H9 (cell line): ENCODE data around the gene CFAP46. TPM values are rescaled to one million over a fixed set of nuclear protein-coding genes. Genes with fewer than 3 reads are reported as not detected.

Source experiments
- DNase-seq: peaks from one replicate; pipeline ENCODE4 v3.0.0-alpha.2; 2017
- H2AFZ ChIP-seq: one replicate; pipeline ENCODE4 v1.6.1; 2013; ENCODE audit warnings: mild to moderate bottlenecking, low read length, control low read depth, moderate library complexity
- H2AK5ac ChIP-seq: 2 replicates; pipeline ENCODE4 v1.6.1; 2013; ENCODE audit warnings: low read length, control low read depth, mixed read lengths; ENCODE audit not compliant: insufficient read length
- H2BK120ac ChIP-seq: one replicate; pipeline ENCODE4 v1.6.1; 2013; ENCODE audit warnings: low read depth, mild to moderate bottlenecking, low read length, control low read depth, inconsistent platforms; ENCODE audit not compliant: poor library complexity, severe bottlenecking
- H2BK12ac ChIP-seq: 2 replicates; pipeline ENCODE4 v1.6.1; 2013; ENCODE audit warnings: low read length, control low read depth, mixed read lengths, low read depth; ENCODE audit not compliant: insufficient read length
- H2BK15ac ChIP-seq: 2 replicates; pipeline ENCODE4 v1.6.1; 2013; ENCODE audit warnings: low read depth, low read length, control low read depth
- H2BK20ac ChIP-seq: one replicate; pipeline ENCODE4 v1.6.1; 2013; ENCODE audit warnings: low read depth, mild to moderate bottlenecking, low read length, control low read depth, inconsistent platforms; ENCODE audit not compliant: poor library complexity, severe bottlenecking
- H2BK5ac ChIP-seq: 2 replicates; pipeline ENCODE4 v1.6.1; 2013; ENCODE audit warnings: low read length, control low read depth, mixed read lengths; ENCODE audit not compliant: insufficient read length
- H3K14ac ChIP-seq: 2 replicates; pipeline ENCODE4 v1.6.1; 2013; ENCODE audit warnings: low read length, control low read depth; ENCODE audit not compliant: insufficient read depth
- H3K18ac ChIP-seq: 2 replicates; pipeline ENCODE4 v1.6.1; 2013; ENCODE audit warnings: low read depth, mild to moderate bottlenecking, mixed read lengths, low read length, control low read depth; ENCODE audit not compliant: insufficient read length
- H3K23ac ChIP-seq: 2 replicates; pipeline ENCODE4 v1.6.1; 2013; ENCODE audit warnings: low read length, control low read depth, mixed read lengths, low read depth; ENCODE audit not compliant: insufficient read length
- H3K23me2 ChIP-seq: 2 replicates; pipeline ENCODE4 v1.6.1; 2013; ENCODE audit warnings: low read depth, mild to moderate bottlenecking, mixed read lengths, low read length, control low read depth; ENCODE audit not compliant: insufficient read length, poor library complexity, severe bottlenecking
- H3K27ac ChIP-seq: 2 replicates; pipeline ENCODE4 v1.5.1; 2013; ENCODE audit warnings: low read length, control low read depth, mixed read lengths, low read depth; ENCODE audit not compliant: insufficient read length
- H3K27me3 ChIP-seq: 2 replicates; pipeline ENCODE4 v1.6.1; 2013; ENCODE audit warnings: low read length, control low read depth, inconsistent platforms; ENCODE audit not compliant: insufficient read depth
- H3K4ac ChIP-seq: 2 replicates; pipeline ENCODE4 v1.6.1; 2013; ENCODE audit warnings: low read depth, mild to moderate bottlenecking, control low read depth, inconsistent platforms, low read length, moderate library complexity
- H3K4me1 ChIP-seq: 2 replicates; pipeline ENCODE4 v1.6.1; 2013; ENCODE audit warnings: low read length, control low read depth, inconsistent platforms; ENCODE audit not compliant: insufficient read depth
- H3K4me2 ChIP-seq: 2 replicates; pipeline ENCODE4 v1.6.1; 2013; ENCODE audit warnings: low read length, control low read depth, mixed read lengths; ENCODE audit not compliant: insufficient read length, insufficient read depth
- H3K56ac ChIP-seq: 2 replicates; pipeline ENCODE4 v1.6.1; 2013; ENCODE audit warnings: low read depth, mild to moderate bottlenecking, mixed read lengths, low read length, control low read depth; ENCODE audit not compliant: insufficient read length
- H3K79me1 ChIP-seq: 2 replicates; pipeline ENCODE4 v1.6.1; 2013; ENCODE audit warnings: low read depth, mild to moderate bottlenecking, moderate library complexity, low read length, control low read depth, inconsistent platforms; ENCODE audit not compliant: insufficient read depth, poor library complexity, severe bottlenecking
- H3K79me2 ChIP-seq: 2 replicates; pipeline ENCODE4 v1.6.1; 2013; ENCODE audit warnings: low read length, control low read depth, inconsistent platforms; ENCODE audit not compliant: insufficient read depth
- H3K9ac ChIP-seq: 2 replicates; pipeline ENCODE4 v1.6.1; 2013; ENCODE audit warnings: low read length, control low read depth, mixed read lengths; ENCODE audit not compliant: insufficient read length; ENCODE audit errors: extremely low read depth
- H3K9me3 ChIP-seq: one replicate; pipeline ENCODE4 v1.6.1; 2013; ENCODE audit warnings: low read depth, low read length, inconsistent platforms; ENCODE audit not compliant: control insufficient read depth
- H3T11ph ChIP-seq: one replicate; pipeline ENCODE4 v1.6.1; 2013; ENCODE audit warnings: mild to moderate bottlenecking, low read length, control low read depth, inconsistent platforms
- H4K20me1 ChIP-seq: one replicate; pipeline ENCODE4 v1.6.1; 2013; ENCODE audit not compliant: control insufficient read depth, insufficient read length, insufficient read depth
- H4K5ac ChIP-seq: 2 replicates; pipeline ENCODE4 v1.6.1; 2013; ENCODE audit warnings: low read depth, mild to moderate bottlenecking, mixed read lengths, low read length, control low read depth; ENCODE audit not compliant: insufficient read length
- H4K8ac ChIP-seq: replicated peaks from 2 replicates; pipeline ENCODE4 v1.6.1; 2013; ENCODE audit warnings: low read length, control low read depth, mixed read lengths, low read depth; ENCODE audit not compliant: insufficient read length
- H4K91ac ChIP-seq: 2 replicates; pipeline ENCODE4 v1.6.1; 2013; ENCODE audit warnings: low read depth, mild to moderate bottlenecking, moderate library complexity, mixed read lengths, low read length, control low read depth; ENCODE audit not compliant: insufficient read length
- H3K27ac Mint-ChIP-seq, 3 experiments: 2 replicates in 2 of 3; 3 replicates in 1 of 3; pipeline ENCODE4 v1.8.0; 2020 to 2021; ENCODE audit warnings: mixed read lengths in 3 of 3, mild to moderate bottlenecking in 1 of 3, moderate library complexity in 1 of 3
- H3K27me3 Mint-ChIP-seq: 2 replicates; pipeline ENCODE4 v1.8.0; 2021; ENCODE audit warnings: low read depth, mild to moderate bottlenecking, moderate library complexity, mixed read lengths
- H3K36me3 Mint-ChIP-seq, 3 experiments: 2 replicates in 2 of 3; 3 replicates in 1 of 3; pipeline ENCODE4 v1.8.0; 2020 to 2021; ENCODE audit warnings: low read depth in 3 of 3, mixed read lengths in 3 of 3; ENCODE audit not compliant: insufficient read depth in 1 of 3
- H3K4me1 Mint-ChIP-seq, 2 experiments: 2 replicates each; pipeline ENCODE4 v1.8.0; 2020; ENCODE audit warnings: mixed read lengths in 2 of 2
- H3K4me3 Mint-ChIP-seq, 2 experiments: 2 replicates in 1 of 2; 3 replicates in 1 of 2; pipeline ENCODE4 v1.8.0; 2020 to 2021; ENCODE audit warnings: mild to moderate bottlenecking in 2 of 2, mixed read lengths in 2 of 2, moderate library complexity in 1 of 2
- H3K9me3 Mint-ChIP-seq, 2 experiments: 2 replicates in 1 of 2; 3 replicates in 1 of 2; pipeline ENCODE4 v1.8.0; 2020; ENCODE audit warnings: mild to moderate bottlenecking in 2 of 2, mixed read lengths in 2 of 2, moderate library complexity in 1 of 2
- CTCF ChIP-seq: fragments of 200-600 bp; sonication (generic); conservative IDR thresholded peaks from 3 replicates; pipeline ENCODE4 v1.8.0; 2021; ENCODE audit warnings: antibody characterized with exemption, mild to moderate bottlenecking
- WGBS: extraction: QIAGEN DNeasy Blood & Tissue Kit; methylation state at CpG from one replicate; pipeline ENCODE4 v1.1.7; 2013; ENCODE audit warnings: missing lambda C conversion rate, low lambda C conversion rate, mixed read lengths; ENCODE audit not compliant: insufficient read length; ENCODE audit errors: extremely low coverage; 5-methylcytosine and 5-hydroxymethylcytosine counted together
- total RNA-seq: library from RNA; stranded (reverse); gene quantifications from 2 replicates; pipeline ENCODE4 v1.2.1, GENCODE V29; 2021

The CFAP46 gene
- total RNA-seq, 1 experiment from 2014 or later: 3.1 TPM

DNA sequence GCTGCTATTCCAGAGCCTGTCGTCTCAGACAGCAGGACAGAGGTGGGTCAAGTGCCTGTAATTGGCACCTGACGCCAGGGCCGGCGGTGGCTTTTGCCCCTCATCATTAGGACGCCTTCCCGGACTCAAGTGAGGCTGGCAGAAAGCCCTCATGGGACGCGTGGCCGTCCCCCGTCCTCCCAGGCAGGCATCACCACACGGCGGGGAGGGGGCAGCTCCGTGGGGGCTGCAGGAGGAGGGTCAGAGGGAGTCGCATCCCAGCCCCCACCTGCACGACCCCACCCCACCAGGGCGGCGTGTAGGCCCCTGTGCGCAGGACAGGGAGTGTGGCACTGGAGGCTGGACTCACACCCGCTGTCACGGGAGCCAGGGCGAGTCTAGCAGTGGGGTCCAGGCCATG lies 16.3 kb downstream of the CFAP46 start:
- Histone ChIP-seq H3K9me3 (no peaks in the 10 kb centered on the region), H2AK5ac (no peak overlapping the region), H2BK15ac (no peak overlapping the region), H4K91ac (no peak overlapping the region), H2BK120ac (no peak overlapping the region), H3T11ph (no peak overlapping the region), H4K20me1 (no peaks in the 10 kb centered on the region), H3K79me1 (no peaks in the 10 kb centered on the region), H3K9ac (no peak overlapping the region), H3K56ac (no peak overlapping the region), H3K18ac (no peak overlapping the region), H3K27ac (no peak overlapping the region), H3K27me3 (no peaks in the 10 kb centered on the region), H3K23me2 (no peaks in the 10 kb centered on the region), H3K4me1 (no peaks in the 10 kb centered on the region), H2BK12ac (no peak overlapping the region), H3K4ac (no peak overlapping the region), H4K8ac (no peak overlapping the region), H3K23ac (no peak overlapping the region), H4K5ac (no peak overlapping the region), H3K14ac (no peak overlapping the region), H2BK5ac (no peak overlapping the region), H2BK20ac (no peak overlapping the region), H3K79me2 (no peaks in the 10 kb centered on the region), H2AFZ (no peak overlapping the region), H3K4me2 (no peak overlapping the region)
- Mint-ChIP-seq H3K36me3 (no peaks in the 10 kb centered on the region; a peak in 1 of 7 replicates), H3K9me3 (no peaks in the 10 kb centered on the region), H3K4me1 (0 out of 4 replicates have a peak, but pooled peaks cover 0 to 3% of the 10 kb centered on the region in 2 experiments), H3K4me3 (no peak overlapping the region), H3K27me3 (no peaks in the 10 kb centered on the region), H3K27ac (no peak overlapping the region)
- TF ChIP-seq CTCF: no peak
- DNase-seq: no peak
- no CpG with 5 or more reads among the region's 21 CpGs for WGBS
